NCI-H524 (cell line): Measurements from ENCODE around the gene ZNF205.
A peak's percentile ranks its signal among the peaks of the same experiment; 100 is the strongest.
"Not testable (repeated sequence)": the region's sequence is repeated elsewhere in the genome, so short reads cannot be mapped to it uniquely, and the experiment has no call there.

Experiments
- DNase-seq, 2 experiments: peaks; one replicate each; lab custom pipeline; 2025; lab: John Stamatoyannopoulos, UW

The ZNF205 gene

GRCh38 chr16:3131755-3132377, 19.5 kb downstream of the ZNF205 start:
- DNase-seq = peak in 1 of 2 experiments; percentile 43

- DNase-seq = no peak
Measured at GRCh38 chr16:3133844-3134243, 21.5 kb downstream of the ZNF205 start.

GRCh38 chr16:3134338-3135125, 22.1 kb downstream of the ZNF205 start, which contains the start of gene ZNF213:
Gene ZNF213, plus strand, starts transcription at chr16:3135029. Its CDS starts 2,252 bp downstream, at chr16:3137281.
- peak; percentile 97 to 98 for DNase-seq

- DNase-seq = no peak
Measured at GRCh38 chr16:3135126-3135715, 22.8 kb downstream of the ZNF205 start.

GRCh38 chr16:3137267-3137666, 24.9 kb downstream of the ZNF205 start:
- no peak for DNase-seq

- DNase-seq = no peak
Measured at GRCh38 chr16:3138342-3138741, 26.0 kb downstream of the ZNF205 start.

- no peak for DNase-seq
Measured at GRCh38 chr16:3138823-3139426, 26.5 kb downstream of the ZNF205 start.

GRCh38 chr16:3139561-3139960, 27.2 kb downstream of the ZNF205 start:
- not testable (repeated sequence) for DNase-seq

GRCh38 chr16:3140603-3141427, 28.4 kb downstream of the ZNF205 start:
- DNase-seq = no peak

- DNase-seq = no peak
Measured at GRCh38 chr16:3141781-3142311, 29.5 kb downstream of the ZNF205 start.

GRCh38 chr16:3142327-3142726, 29.9 kb downstream of the ZNF205 start:
- no peak for DNase-seq

- no peak for DNase-seq
Measured at GRCh38 chr16:3142770-3143169, 30.4 kb downstream of the ZNF205 start.

- no peak for DNase-seq
Measured at GRCh38 chr16:3143189-3143588, 30.8 kb downstream of the ZNF205 start.

GRCh38 chr16:3143598-3144320, 31.4 kb downstream of the ZNF205 start:
- peak; percentile 76 to 83 for DNase-seq

- peak in 1 of 2 experiments; percentile 29 for DNase-seq
Measured at GRCh38 chr16:3144321-3144983, 32.1 kb downstream of the ZNF205 start.

GRCh38 chr16:3145151-3145550, 32.8 kb downstream of the ZNF205 start:
- DNase-seq = no peak

- DNase-seq = no peak
Measured at GRCh38 chr16:3145660-3146059, 33.3 kb downstream of the ZNF205 start.

- DNase-seq = no peak
Measured at GRCh38 chr16:3147046-3147756, 34.8 kb downstream of the ZNF205 start.

- no peak for DNase-seq
Measured at GRCh38 chr16:3147757-3148104, 35.3 kb downstream of the ZNF205 start.
